H54 (cell line): ENCODE data around the gene LRRC38.
"Not testable (repeated sequence)": the region's sequence is repeated elsewhere in the genome, so short reads cannot be mapped to it uniquely, and the experiment has no call there.

ENCODE experiments used
- DNase-seq: peaks from one replicate; pipeline ENCODE4 v3.0.0; 2011; ENCODE audit warnings: low spot score, mixed read lengths; ENCODE audit not compliant: insufficient read length
- FAIRE-seq: peaks from 3 replicates; lab custom pipeline; 2011; peaks lifted over from hg19 to GRCh38; lab: Jason Lieb, UNC
- POLR2A ChIP-seq: IDR thresholded peaks from 2 replicates; pipeline ENCODE4 v1.6.1; 2011; ENCODE audit warnings: low read depth, mild to moderate bottlenecking, low read length

LRRC38 gene

GRCh38 chr1:13465515-13465914, 48.3 kb downstream of the LRRC38 start:
- FAIRE-seq, result no peak
- no peak for DNase-seq
- TF ChIP-seq POLR2A, result no peak

GRCh38 chr1:13462682-13463081, 51.1 kb downstream of the LRRC38 start:
- DNase-seq, result no peak
- TF ChIP-seq POLR2A, result no peak
- no peak for FAIRE-seq

- DNase-seq, result no peak
- no peak for FAIRE-seq
- no peak for TF ChIP-seq POLR2A
These were observed 51.8 kb downstream of the LRRC38 start for GRCh38 chr1:13461977-13462376.

GRCh38 chr1:13456904-13457532, 56.8 kb downstream of the LRRC38 start:
- TF ChIP-seq POLR2A, result no peak
- DNase-seq (no peak), FAIRE-seq (no peak)

- TF ChIP-seq POLR2A, result no peak
- FAIRE-seq (no peak), DNase-seq (no peak)
These were observed 62.3 kb downstream of the LRRC38 start for GRCh38 chr1:13451399-13451965.

- FAIRE-seq (no peak), DNase-seq (no peak)
- no peak for TF ChIP-seq POLR2A
These were observed 63.6 kb downstream of the LRRC38 start for GRCh38 chr1:13450204-13450603.

- no peak for FAIRE-seq
- TF ChIP-seq POLR2A, result no peak
- no peak for DNase-seq
These were observed 70.3 kb downstream of the LRRC38 start for GRCh38 chr1:13443335-13443979.

GRCh38 chr1:13439104-13439783, 74.6 kb downstream of the LRRC38 start:
- DNase-seq, FAIRE-seq: not testable (repeated sequence)

- no peak for TF ChIP-seq POLR2A
- FAIRE-seq (no peak), DNase-seq (no peak)
These were observed 78.3 kb downstream of the LRRC38 start for GRCh38 chr1:13435458-13435857.

- not testable (repeated sequence) for FAIRE-seq, DNase-seq
These were observed 80.0 kb downstream of the LRRC38 start for GRCh38 chr1:13433694-13434358.

- no peak for FAIRE-seq
- no peak for DNase-seq
- TF ChIP-seq POLR2A, result no peak
These were observed 81.6 kb downstream of the LRRC38 start for GRCh38 chr1:13432251-13432650.

- FAIRE-seq, result no peak
- no peak for DNase-seq
These were observed 83.3 kb downstream of the LRRC38 start for GRCh38 chr1:13430495-13430894.

More at GRCh38 chr1:13430495-13430894, 83.3 kb downstream of the LRRC38 start:
- no peak for TF ChIP-seq POLR2A
